ENCODE results near the gene PSAPL1. TPM values are rescaled to one million over a fixed set of nuclear protein-coding genes. Genes with fewer than 3 reads are reported as not detected.

PSAPL1 gene
- total RNA-seq, 4 donors from 2014 or later: not detected

GRCh38 chr4:7415927-7416686 lies 18.6 kb downstream of the PSAPL1 start:
- 80% methylated on average over 16 of the region's 16 CpGs; no CpG with 5 or more reads in 1 of the 2 donors for WGBS, 2 donors (ENCODE audit: low coverage in 1 of 2)
- H3K27me3 ChIP-seq: no peaks in the 10 kb centered on the region
- intact Hi-C loops (cut with DNase I; ENCODE audit: low total_unique reads): no loop called here
- H3K4me1 ChIP-seq: peaks cover 0 to 4% (median under 1%) of the 10 kb centered on the region in 4 donors
- H3K4me3 ChIP-seq: no peak overlapping the region
- TF ChIP-seq POLR2AphosphoS5 (IDR thresholded peaks at IDR 0.05) (no peak), EP300 (IDR thresholded peaks at IDR 0.05; ENCODE audit: low read depth) (no peak), POLR2A (IDR thresholded peaks at IDR 0.05) (no peak)
- TF ChIP-seq, protein P1, sequence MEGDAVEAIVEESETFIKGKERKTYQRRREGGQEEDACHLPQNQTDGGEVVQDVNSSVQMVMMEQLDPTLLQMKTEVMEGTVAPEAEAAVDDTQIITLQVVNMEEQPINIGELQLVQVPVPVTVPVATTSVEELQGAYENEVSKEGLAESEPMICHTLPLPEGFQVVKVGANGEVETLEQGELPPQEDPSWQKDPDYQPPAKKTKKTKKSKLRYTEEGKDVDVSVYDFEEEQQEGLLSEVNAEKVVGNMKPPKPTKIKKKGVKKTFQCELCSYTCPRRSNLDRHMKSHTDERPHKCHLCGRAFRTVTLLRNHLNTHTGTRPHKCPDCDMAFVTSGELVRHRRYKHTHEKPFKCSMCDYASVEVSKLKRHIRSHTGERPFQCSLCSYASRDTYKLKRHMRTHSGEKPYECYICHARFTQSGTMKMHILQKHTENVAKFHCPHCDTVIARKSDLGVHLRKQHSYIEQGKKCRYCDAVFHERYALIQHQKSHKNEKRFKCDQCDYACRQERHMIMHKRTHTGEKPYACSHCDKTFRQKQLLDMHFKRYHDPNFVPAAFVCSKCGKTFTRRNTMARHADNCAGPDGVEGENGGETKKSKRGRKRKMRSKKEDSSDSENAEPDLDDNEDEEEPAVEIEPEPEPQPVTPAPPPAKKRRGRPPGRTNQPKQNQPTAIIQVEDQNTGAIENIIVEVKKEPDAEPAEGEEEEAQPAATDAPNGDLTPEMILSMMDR (IDR thresholded peaks at IDR 0.05): no peak
- H3K36me3 ChIP-seq: no peaks in the 10 kb centered on the region
- no peak overlapping the region for H3K27ac ChIP-seq
- no peaks in the 10 kb centered on the region for H3K9me3 ChIP-seq
- in situ Hi-C loops (cut with MboI; ENCODE audit: low pct_ligation_motif_present in 1 of 4, low pct_unique_long_range_greater_than_20kb in 1 of 4, low sequenced_read_pairs in 3 of 4): no loop called here
- no peak for DNase-seq

- Histone ChIP-seq H3K27me3 (no peaks in the 10 kb centered on the region), H3K27ac (no peak overlapping the region), H3K9me3 (no peaks in the 10 kb centered on the region), H3K36me3 (no peaks in the 10 kb centered on the region), H3K4me3 (no peak overlapping the region), H3K4me1 (peaks cover 0 to 4% (median 2%) of the 10 kb centered on the region in 4 donors)
- DNase-seq: no peak
- TF ChIP-seq, protein P1 (IDR thresholded peaks at IDR 0.05): no peak
- TF ChIP-seq POLR2A (IDR thresholded peaks at IDR 0.05) (no peak), POLR2AphosphoS5 (IDR thresholded peaks at IDR 0.05) (no peak), EP300 (IDR thresholded peaks at IDR 0.05; ENCODE audit: low read depth) (no peak)
- 47 to 48% methylated on average over 8 to 12 of the region's 12 CpGs for WGBS, 2 donors (ENCODE audit: low coverage in 1 of 2)
- intact Hi-C loops (cut with DNase I; ENCODE audit: low total_unique reads): no loop called here
- in situ Hi-C loops (cut with MboI; ENCODE audit: low pct_ligation_motif_present in 1 of 4, low pct_unique_long_range_greater_than_20kb in 1 of 4, low sequenced_read_pairs in 3 of 4): no loop called here
Measured at GRCh38 chr4:7414736-7415510, 19.8 kb downstream of the PSAPL1 start.

DNA sequence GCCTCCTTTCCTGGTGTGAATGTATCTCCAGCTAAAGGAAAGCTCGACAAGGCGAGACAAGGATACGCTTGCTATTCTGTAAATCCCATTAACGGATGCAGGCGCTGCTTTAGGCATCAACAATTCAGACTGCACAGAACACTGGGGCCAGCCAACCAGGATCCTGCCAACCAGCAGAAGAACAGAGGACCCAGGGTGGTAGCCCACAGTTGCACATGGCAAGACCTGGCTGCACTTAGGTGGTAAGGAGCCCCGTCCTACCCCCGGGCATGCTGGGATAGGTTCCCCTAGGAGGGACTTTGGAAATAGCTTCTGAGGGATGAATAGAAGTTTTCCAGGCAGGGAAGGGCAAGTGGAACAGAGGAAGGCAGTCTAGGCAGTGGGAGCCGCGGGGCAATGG lies 20.7 kb downstream of the PSAPL1 start:
- Histone ChIP-seq H3K36me3 (no peaks in the 10 kb centered on the region), H3K27ac (no peak overlapping the region), H3K9me3 (peaks cover 0 to under 1% of the 10 kb centered on the region in 2 donors), H3K4me1 (peaks cover 0 to 4% (median 2%) of the 10 kb centered on the region in 4 donors), H3K4me3 (no peak overlapping the region), H3K27me3 (no peaks in the 10 kb centered on the region)
- TF ChIP-seq POLR2A (IDR thresholded peaks at IDR 0.05): no peak
- TF ChIP-seq POLR2AphosphoS5 (IDR thresholded peaks at IDR 0.05): no peak
- TF ChIP-seq, protein P1 (IDR thresholded peaks at IDR 0.05): no peak
- TF ChIP-seq EP300 (IDR thresholded peaks at IDR 0.05; ENCODE audit: low read depth): no peak
- WGBS, 2 donors (ENCODE audit: low coverage in 1 of 2): 70 to 80% methylated on average over 4 to 9 of the region's 9 CpGs
- intact Hi-C loops (cut with DNase I; ENCODE audit: low total_unique reads) (no loop called here), in situ Hi-C loops (cut with MboI; ENCODE audit: low pct_ligation_motif_present in 1 of 4, low pct_unique_long_range_greater_than_20kb in 1 of 4, low sequenced_read_pairs in 3 of 4) (no loop called here)
- DNase-seq: no peak

DNA sequence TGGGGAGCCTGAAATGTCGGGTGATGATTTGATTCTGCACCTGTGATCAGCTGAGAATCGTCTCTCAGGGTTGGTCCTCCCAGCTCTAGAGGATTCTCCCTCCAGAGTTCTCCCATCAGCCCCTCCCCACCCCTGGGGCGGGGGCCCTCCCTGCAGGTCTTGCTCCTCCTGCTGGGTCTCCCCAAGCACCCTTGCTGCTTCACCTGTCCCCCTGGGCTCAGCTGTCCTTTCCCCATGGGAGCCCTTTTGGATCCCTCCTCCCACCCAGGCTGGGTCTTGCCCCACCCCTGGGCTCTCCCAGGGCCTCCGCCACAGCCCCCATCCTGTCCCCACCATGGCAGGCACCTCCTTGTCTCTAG lies 22.2 kb downstream of the PSAPL1 start:
- Histone ChIP-seq H3K27me3 (no peaks in the 10 kb centered on the region), H3K36me3 (no peaks in the 10 kb centered on the region), H3K9me3 (peaks cover 0 to 12% of the 10 kb centered on the region in 2 donors), H3K4me3 (no peak overlapping the region), H3K27ac (no peak overlapping the region), H3K4me1 (peaks cover 0 to 4% (median 2%) of the 10 kb centered on the region in 4 donors)
- in situ Hi-C loops (cut with MboI; ENCODE audit: low pct_ligation_motif_present in 1 of 4, low pct_unique_long_range_greater_than_20kb in 1 of 4, low sequenced_read_pairs in 3 of 4): no loop called here
- intact Hi-C loops (cut with DNase I; ENCODE audit: low total_unique reads): no loop called here
- 63% methylated on average over 4 of the region's 4 CpGs; no CpG with 5 or more reads in 1 of the 2 donors for WGBS, 2 donors (ENCODE audit: low coverage in 1 of 2)
- no peak for TF ChIP-seq EP300 (IDR thresholded peaks at IDR 0.05; ENCODE audit: low read depth)
- TF ChIP-seq POLR2A (IDR thresholded peaks at IDR 0.05): no peak
- TF ChIP-seq POLR2AphosphoS5 (IDR thresholded peaks at IDR 0.05): no peak
- TF ChIP-seq, protein P1 (IDR thresholded peaks at IDR 0.05): no peak
- DNase-seq: no peak
